GM18873 (cell line): ENCODE results near the gene IP6K1.
"Not testable (repeated sequence)": the region's sequence is repeated elsewhere in the genome, so short reads cannot be mapped to it uniquely, and the experiment has no call there.

Experiments used
- ATAC-seq: cut with Tn5 transposase; IDR thresholded peaks from one replicate; pipeline ENCODE4 v1.9.1; 2021; ENCODE audit warnings: mild to moderate bottlenecking, moderate library complexity, moderate number of reproducible peaks; ENCODE audit not compliant: unreplicated experiment, low FRiP score

IP6K1 gene

GRCh38 chr3:49772703-49773102, 13.6 kb downstream of the IP6K1 start:
- ATAC-seq = no peak

GRCh38 chr3:49771340-49771938, 14.9 kb downstream of the IP6K1 start:
- ATAC-seq = no peak

GRCh38 chr3:49769926-49770325, 16.4 kb downstream of the IP6K1 start:
- ATAC-seq = no peak

- ATAC-seq = no peak
These were observed 16.9 kb downstream of the IP6K1 start for GRCh38 chr3:49769286-49769915.

- no peak for ATAC-seq
These were observed 22.4 kb downstream of the IP6K1 start for GRCh38 chr3:49763981-49764380.

GRCh38 chr3:49761661-49762060, 24.7 kb downstream of the IP6K1 start:
- ATAC-seq = no peak

GRCh38 chr3:49759226-49759625, 27.1 kb downstream of the IP6K1 start:
- ATAC-seq = no peak

GRCh38 chr3:49757197-49757596, 29.1 kb downstream of the IP6K1 start:
- ATAC-seq = no peak

- no peak for ATAC-seq
These were observed 30.3 kb downstream of the IP6K1 start for GRCh38 chr3:49756036-49756435.

GRCh38 chr3:49754536-49754935, 31.8 kb downstream of the IP6K1 start:
- ATAC-seq = no peak

GRCh38 chr3:49751501-49751900, 34.8 kb downstream of the IP6K1 start:
- no peak for ATAC-seq

- ATAC-seq = no peak
These were observed 36.3 kb downstream of the IP6K1 start for GRCh38 chr3:49750056-49750455.

GRCh38 chr3:49748874-49749273, 37.5 kb downstream of the IP6K1 start:
- not testable (repeated sequence) for ATAC-seq

- ATAC-seq = no peak
These were observed 38.4 kb downstream of the IP6K1 start for GRCh38 chr3:49747792-49748480.

GRCh38 chr3:49745986-49746385, 40.4 kb downstream of the IP6K1 start:
- no peak for ATAC-seq

GRCh38 chr3:49740427-49740826, 45.9 kb downstream of the IP6K1 start:
- ATAC-seq = no peak

- ATAC-seq = no peak
These were observed 48.2 kb downstream of the IP6K1 start for GRCh38 chr3:49738067-49738713.

- no peak for ATAC-seq
These were observed 51.6 kb downstream of the IP6K1 start for GRCh38 chr3:49734752-49735151.

GRCh38 chr3:49733551-49733950, 52.8 kb downstream of the IP6K1 start:
- no peak for ATAC-seq

GRCh38 chr3:49732597-49732996, 53.7 kb downstream of the IP6K1 start:
- ATAC-seq = no peak

GRCh38 chr3:49729966-49730609, 56.3 kb downstream of the IP6K1 start:
- no peak for ATAC-seq
